RWPE2 (cell line): ENCODE data around the gene YBX3.
A peak's percentile ranks its signal among the peaks of the same experiment; 100 is the strongest.

Experiments used
- ATAC-seq: fragments of 200-7000 bp; cut with Tn5 transposase; 3 replicates; pipeline ENCODE4 v1.9.1; 2021; ENCODE audit warnings: low read depth
- DNase-seq: peaks from one replicate; pipeline ENCODE4 v3.0.0-alpha.2; 2020; ENCODE audit warnings: low spot score
- H3K27ac ChIP-seq: fragments of 450-650 bp; 2 replicates; pipeline ENCODE4 v1.5.1; 2017; ENCODE audit warnings: mild to moderate bottlenecking; ENCODE audit not compliant: poor library complexity, severe bottlenecking
- H3K27me3 ChIP-seq: fragments of 250-450 bp; sonication (Bioruptor Pico); 2 replicates; pipeline ENCODE4 v1.5.1; 2021; ENCODE audit warnings: mild to moderate bottlenecking, moderate library complexity; ENCODE audit not compliant: insufficient read depth, poor library complexity, severe bottlenecking
- H3K36me3 ChIP-seq: fragments of 250-450 bp; sonication (Bioruptor Pico); 2 replicates; pipeline ENCODE4 v1.5.1; 2020; ENCODE audit warnings: low read depth, mild to moderate bottlenecking, moderate library complexity
- H3K4me1 ChIP-seq: fragments of 250-450 bp; sonication (Bioruptor Pico); 2 replicates; pipeline ENCODE4 v1.5.1; 2021; ENCODE audit warnings: mild to moderate bottlenecking, moderate library complexity; ENCODE audit not compliant: insufficient read depth, poor library complexity, severe bottlenecking
- H3K4me3 ChIP-seq: fragments of 250-450 bp; sonication (Bioruptor Pico); 2 replicates; pipeline ENCODE4 v1.5.1; 2021; ENCODE audit warnings: mild to moderate bottlenecking, moderate library complexity; ENCODE audit not compliant: severe bottlenecking
- H3K9me3 ChIP-seq: fragments of 250-450 bp; sonication (Bioruptor Pico); 2 replicates; pipeline ENCODE4 v1.5.1; 2021; ENCODE audit warnings: mild to moderate bottlenecking, moderate library complexity; ENCODE audit not compliant: severe bottlenecking
- TF ChIP-seq, protein P1 (sequence below): fragments of 450-650 bp; IDR thresholded peaks from one replicate; pipeline ENCODE4 v1.5.1; 2017; ENCODE audit warnings: mild to moderate bottlenecking, moderate library complexity; ENCODE audit not compliant: poor library complexity, severe bottlenecking

Gene YBX3

DNA sequence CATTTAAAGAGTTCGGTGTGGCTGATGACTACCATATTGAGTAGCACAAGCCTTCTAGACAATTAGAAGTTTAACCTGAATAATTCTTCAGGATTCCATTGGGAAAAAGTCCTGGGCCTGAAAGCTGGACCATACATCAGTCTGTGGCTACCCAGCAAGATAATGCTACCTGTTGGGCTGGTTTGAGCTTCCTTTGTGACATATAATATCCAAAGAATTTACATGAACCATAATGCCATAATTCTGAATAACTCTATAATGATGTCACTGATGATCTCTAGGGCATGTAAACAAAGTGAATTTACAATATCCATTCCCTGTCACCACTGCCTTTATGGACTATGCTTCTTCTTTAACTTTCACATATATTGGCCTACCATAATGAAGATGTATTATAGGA lies 3.8 kb upstream of the YBX3 start:
- TF ChIP-seq, protein P1, sequence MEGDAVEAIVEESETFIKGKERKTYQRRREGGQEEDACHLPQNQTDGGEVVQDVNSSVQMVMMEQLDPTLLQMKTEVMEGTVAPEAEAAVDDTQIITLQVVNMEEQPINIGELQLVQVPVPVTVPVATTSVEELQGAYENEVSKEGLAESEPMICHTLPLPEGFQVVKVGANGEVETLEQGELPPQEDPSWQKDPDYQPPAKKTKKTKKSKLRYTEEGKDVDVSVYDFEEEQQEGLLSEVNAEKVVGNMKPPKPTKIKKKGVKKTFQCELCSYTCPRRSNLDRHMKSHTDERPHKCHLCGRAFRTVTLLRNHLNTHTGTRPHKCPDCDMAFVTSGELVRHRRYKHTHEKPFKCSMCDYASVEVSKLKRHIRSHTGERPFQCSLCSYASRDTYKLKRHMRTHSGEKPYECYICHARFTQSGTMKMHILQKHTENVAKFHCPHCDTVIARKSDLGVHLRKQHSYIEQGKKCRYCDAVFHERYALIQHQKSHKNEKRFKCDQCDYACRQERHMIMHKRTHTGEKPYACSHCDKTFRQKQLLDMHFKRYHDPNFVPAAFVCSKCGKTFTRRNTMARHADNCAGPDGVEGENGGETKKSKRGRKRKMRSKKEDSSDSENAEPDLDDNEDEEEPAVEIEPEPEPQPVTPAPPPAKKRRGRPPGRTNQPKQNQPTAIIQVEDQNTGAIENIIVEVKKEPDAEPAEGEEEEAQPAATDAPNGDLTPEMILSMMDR = no peak
- H3K27me3 ChIP-seq = no peaks in the 10 kb centered on the region
- no peak for ATAC-seq
- no peak overlapping the region for H3K27ac ChIP-seq
- H3K9me3 ChIP-seq = no peaks in the 10 kb centered on the region
- H3K4me3 ChIP-seq = no peak overlapping the region
- no peaks in the 10 kb centered on the region for H3K4me1 ChIP-seq
- H3K36me3 ChIP-seq = no peaks in the 10 kb centered on the region
- no peak for DNase-seq

DNA sequence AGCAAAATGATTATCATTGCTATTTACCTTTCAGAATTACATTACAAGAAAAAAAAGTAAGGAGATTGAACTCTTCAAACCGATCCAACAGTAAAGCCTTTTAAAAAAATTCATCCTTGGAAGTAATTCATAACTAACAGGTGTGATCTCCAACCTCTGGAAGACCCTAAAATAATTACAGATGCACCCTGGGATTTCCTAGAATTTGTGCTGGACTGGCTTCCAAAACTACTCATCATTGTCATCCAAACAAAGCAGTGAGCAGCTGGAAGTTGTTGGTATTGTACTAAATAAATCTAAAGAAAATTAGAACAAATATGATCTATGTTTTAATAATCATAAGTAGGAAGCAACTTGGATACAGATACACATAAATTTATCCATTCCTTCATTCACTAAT lies 1.9 kb upstream of the YBX3 start:
- Histone ChIP-seq H3K27ac (no peak overlapping the region), H3K36me3 (peaks cover 3% of the 10 kb centered on the region; the same call in 1 of the 2 replicates), H3K27me3 (no peaks in the 10 kb centered on the region), H3K9me3 (no peaks in the 10 kb centered on the region), H3K4me1 (no peaks in the 10 kb centered on the region), H3K4me3 (no peak overlapping the region)
- DNase-seq = no peak
- TF ChIP-seq, protein P1 = no peak
- ATAC-seq = no peak

DNA sequence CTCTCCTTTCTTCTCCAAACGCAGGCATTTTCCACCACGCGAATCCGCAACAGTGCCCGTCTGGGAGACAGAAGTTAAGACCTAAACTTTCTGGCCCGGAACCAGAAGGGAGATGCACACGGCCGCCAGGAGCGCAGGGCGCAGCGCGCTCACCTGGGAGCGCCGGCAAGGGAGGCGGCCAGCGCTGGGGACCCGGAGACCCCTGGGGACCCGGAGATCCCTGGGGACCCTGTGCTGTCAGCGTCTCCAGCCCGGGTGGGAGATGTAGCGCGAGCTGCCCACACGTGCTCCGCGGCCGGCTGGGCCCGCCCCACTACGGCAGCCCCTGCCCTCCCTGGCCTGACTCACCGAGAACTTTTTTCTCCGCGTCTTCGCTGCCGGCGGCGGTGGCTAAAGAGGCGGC lies 620 bp downstream of the YBX3 start:
- H3K27me3 ChIP-seq = no peaks in the 10 kb centered on the region
- TF ChIP-seq, protein P1 = no peak
- ATAC-seq (peak; percentile 12; the same call in 2 of the 3 replicates), DNase-seq (peak; percentile 32)
- H3K9me3 ChIP-seq = no peaks in the 10 kb centered on the region
- H3K27ac ChIP-seq = peak overlapping the region; percentile 89
- peaks cover 16% of the 10 kb centered on the region; the same call in 1 of the 2 replicates for H3K36me3 ChIP-seq
- peaks cover 15% of the 10 kb centered on the region for H3K4me1 ChIP-seq
- H3K4me3 ChIP-seq = peak overlapping the region; percentile 91

DNA sequence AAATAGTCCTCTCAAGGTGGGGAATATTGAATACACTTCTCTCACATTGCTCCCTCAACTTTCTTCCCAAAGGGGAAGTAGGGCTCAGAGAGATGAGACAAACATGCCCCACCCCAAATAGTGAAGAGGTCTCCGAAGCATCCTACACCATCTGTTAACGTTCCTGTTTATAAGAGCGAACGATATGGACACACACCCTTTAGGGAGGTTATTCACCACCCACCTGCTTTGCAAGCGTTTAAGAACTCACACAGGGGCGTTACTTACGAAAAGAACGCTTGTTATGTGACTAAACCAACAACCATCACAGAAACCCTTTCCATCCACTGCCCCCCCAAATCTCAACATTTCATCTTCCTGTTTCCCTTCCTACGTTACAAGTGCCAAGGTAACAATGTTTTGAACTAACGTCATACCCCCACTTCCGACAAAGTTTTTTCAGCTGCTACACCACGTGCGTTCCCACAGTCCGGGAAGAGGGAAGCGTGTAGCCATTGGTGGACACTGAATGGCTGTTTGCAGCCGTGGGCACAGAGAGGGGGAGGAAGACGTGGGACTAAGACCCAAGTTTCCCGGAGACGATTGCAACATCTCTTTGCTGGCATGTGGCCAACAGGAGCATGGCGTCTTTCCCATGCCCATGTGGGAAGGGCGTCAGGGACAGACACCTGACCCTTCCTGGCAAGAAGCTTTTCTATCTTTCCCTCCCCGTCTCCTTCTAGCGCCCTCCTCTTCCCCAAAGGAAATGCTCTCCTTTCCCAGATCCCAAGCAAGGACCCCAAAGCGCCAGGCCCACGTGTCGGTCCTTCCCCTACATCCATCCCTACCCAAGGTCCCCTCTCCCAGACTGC lies 1.2 kb downstream of the YBX3 start:
- TF ChIP-seq, protein P1 = no peak
- Histone ChIP-seq H3K4me3 (peak overlapping the region; percentile 91), H3K36me3 (peaks cover 20% of the 10 kb centered on the region; the same call in 1 of the 2 replicates), H3K27me3 (no peaks in the 10 kb centered on the region), H3K9me3 (no peaks in the 10 kb centered on the region), H3K4me1 (peaks cover 19% of the 10 kb centered on the region), H3K27ac (peak overlapping the region; percentile 89)
- peak; percentile 78 for DNase-seq
- peak; percentile 67 for ATAC-seq
